ENCODE measurements around the gene DMD. TPM values are rescaled to one million over a fixed set of nuclear protein-coding genes. Genes with fewer than 3 reads are reported as not detected.
"Not testable (repeated sequence)": the region's sequence is repeated elsewhere in the genome, so short reads cannot be mapped to it uniquely, and the experiment has no call there.

The DMD gene
- total RNA-seq, 2 experiments from 2014 or later, result 0.20 to 0.47 TPM

DNA sequence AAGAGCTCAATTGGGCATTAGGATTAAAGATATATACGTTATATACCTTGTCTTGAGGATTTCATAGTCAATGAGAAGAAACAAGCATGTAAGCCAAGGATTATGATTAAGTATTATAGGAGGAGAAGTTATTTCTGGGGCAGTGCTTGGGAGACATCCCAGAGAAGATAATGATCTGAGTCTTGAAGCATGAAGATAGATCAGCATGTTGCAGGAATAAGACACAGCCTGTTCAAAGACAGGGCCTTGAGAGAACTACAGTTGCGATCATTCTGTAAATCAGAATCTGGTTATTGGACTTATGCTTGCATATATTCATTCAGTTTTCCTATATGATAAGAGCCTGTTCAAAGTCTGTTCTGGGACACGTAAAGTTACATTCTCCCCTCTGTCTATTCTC is 1277.3 kb downstream of the DMD start:
- no peak overlapping the region for H3K4me3 ChIP-seq (ENCODE audit: low read length)
- no peaks in the 10 kb centered on the region for H3K4me1 ChIP-seq (ENCODE audit: insufficient read depth, low read length)
- no peak overlapping the region for H3K4me3 Mint-ChIP-seq
- H3K27ac Mint-ChIP-seq, result no peak overlapping the region
- H3K27me3 ChIP-seq (ENCODE audit: control insufficient read depth in 1 of 2, insufficient read depth in 2 of 2, low read length in 2 of 2), result no peaks in the 10 kb centered on the region
- DNase-seq, result no peak
- no peaks in the 10 kb centered on the region for H3K36me3 ChIP-seq (ENCODE audit: insufficient read depth, low read length)
- no peaks in the 10 kb centered on the region for H3K27me3 Mint-ChIP-seq
- no peaks in the 10 kb centered on the region for H3K9me3 ChIP-seq (ENCODE audit: control insufficient read depth in 1 of 2, insufficient read depth in 1 of 2, low read length in 2 of 2)
- no peaks in the 10 kb centered on the region for H3K9me3 Mint-ChIP-seq
- ATAC-seq (ENCODE audit: poor library complexity), result no peak
- no peaks in the 10 kb centered on the region for H3K4me1 Mint-ChIP-seq (ENCODE audit: low read depth)
- H3K36me3 Mint-ChIP-seq (ENCODE audit: low read depth), result no peaks in the 10 kb centered on the region
- intact Hi-C loops (cut with DNase I, micrococcal nuclease), result no loop called here
- ChIA-PET POLR2A (no interaction called here), CTCF (no interaction called here)
- no peak for TF ChIP-seq CTCF (IDR thresholded peaks at IDR 0.05)
- H3K27ac ChIP-seq (ENCODE audit: low read depth in 1 of 2, low read length in 2 of 2), result no peak overlapping the region

GRCh38 chrX:31932769-31933168 is 1278.6 kb downstream of the DMD start:
- Histone ChIP-seq H3K36me3 (ENCODE audit: insufficient read depth, low read length) (no peaks in the 10 kb centered on the region), H3K4me1 (ENCODE audit: insufficient read depth, low read length) (no peaks in the 10 kb centered on the region), H3K9me3 (ENCODE audit: control insufficient read depth in 1 of 2, insufficient read depth in 1 of 2, low read length in 2 of 2) (no peaks in the 10 kb centered on the region), H3K27me3 (ENCODE audit: control insufficient read depth in 1 of 2, insufficient read depth in 2 of 2, low read length in 2 of 2) (no peaks in the 10 kb centered on the region), H3K4me3 (ENCODE audit: low read length) (no peak overlapping the region), H3K27ac (ENCODE audit: low read depth in 1 of 2, low read length in 2 of 2) (no peak overlapping the region)
- Mint-ChIP-seq H3K4me1 (ENCODE audit: low read depth) (no peaks in the 10 kb centered on the region), H3K27ac (no peak overlapping the region), H3K36me3 (ENCODE audit: low read depth) (no peaks in the 10 kb centered on the region), H3K4me3 (no peak overlapping the region), H3K27me3 (no peaks in the 10 kb centered on the region), H3K9me3 (no peaks in the 10 kb centered on the region)
- POLR2A ChIA-PET, result no interaction called here
- CTCF ChIA-PET, result no interaction called here
- no peak for DNase-seq
- no peak for TF ChIP-seq CTCF (IDR thresholded peaks at IDR 0.05)
- no peak for ATAC-seq (ENCODE audit: poor library complexity)
- intact Hi-C loops (cut with DNase I, micrococcal nuclease), result no loop called here

DNA sequence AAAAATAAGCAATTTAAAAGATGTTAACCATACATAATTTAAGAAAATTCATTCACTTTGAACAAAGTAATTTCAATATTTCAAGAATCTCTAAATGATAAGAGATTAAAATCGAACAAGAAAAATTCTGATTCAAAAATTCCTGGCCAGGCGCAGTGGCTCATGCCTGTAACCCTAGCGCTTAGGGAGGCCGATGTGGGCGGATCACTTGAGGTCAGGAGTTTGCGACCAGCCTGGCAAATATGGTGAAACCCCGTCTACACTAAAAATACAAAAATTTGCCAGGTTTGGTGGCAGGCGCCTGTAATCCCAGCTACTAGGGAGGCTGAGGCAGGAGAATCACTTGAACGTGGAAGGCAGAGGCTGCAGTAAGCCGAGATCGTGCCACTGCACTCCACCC is 1279.0 kb downstream of the DMD start:
- H3K4me1 Mint-ChIP-seq (ENCODE audit: low read depth); H3K4me1 ChIP-seq (ENCODE audit: insufficient read depth, low read length); H3K4me3 ChIP-seq (ENCODE audit: low read length); H3K27ac ChIP-seq (ENCODE audit: low read depth in 1 of 2, low read length in 2 of 2); H3K4me3 Mint-ChIP-seq; ATAC-seq (ENCODE audit: poor library complexity); DNase-seq; H3K36me3 Mint-ChIP-seq (ENCODE audit: low read depth); intact Hi-C loops (cut with DNase I, micrococcal nuclease); H3K9me3 ChIP-seq (ENCODE audit: control insufficient read depth in 1 of 2, insufficient read depth in 1 of 2, low read length in 2 of 2); H3K27ac Mint-ChIP-seq; POLR2A ChIA-PET; H3K36me3 ChIP-seq (ENCODE audit: insufficient read depth, low read length); H3K27me3 ChIP-seq (ENCODE audit: control insufficient read depth in 1 of 2, insufficient read depth in 2 of 2, low read length in 2 of 2); H3K9me3 Mint-ChIP-seq; CTCF ChIA-PET; H3K27me3 Mint-ChIP-seq: not testable (repeated sequence)

DNA sequence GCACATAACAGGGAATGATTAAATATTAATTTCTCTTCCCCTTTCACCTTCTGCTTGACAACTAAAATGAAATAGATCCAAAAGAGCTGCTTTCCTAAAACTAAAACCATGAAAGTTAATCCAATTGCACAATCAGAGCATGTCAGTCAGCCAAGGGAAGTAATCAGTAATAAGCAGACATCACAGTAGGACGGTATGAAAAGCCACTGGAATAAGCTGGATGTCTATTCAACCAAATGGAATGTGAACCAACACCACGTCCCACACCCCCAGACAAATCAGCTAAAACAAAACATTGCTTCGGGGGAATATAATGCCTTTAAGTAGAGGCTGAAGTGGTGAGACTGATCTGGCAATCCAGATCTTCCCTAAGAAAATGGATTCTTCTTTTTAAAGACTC is 1280.1 kb downstream of the DMD start:
- H3K36me3 Mint-ChIP-seq (ENCODE audit: low read depth), result no peaks in the 10 kb centered on the region
- no peak for ATAC-seq (ENCODE audit: poor library complexity)
- TF ChIP-seq CTCF (IDR thresholded peaks at IDR 0.05), result no peak
- POLR2A ChIA-PET, result no interaction called here
- no peaks in the 10 kb centered on the region for H3K4me1 Mint-ChIP-seq (ENCODE audit: low read depth)
- no peaks in the 10 kb centered on the region for H3K27me3 ChIP-seq (ENCODE audit: control insufficient read depth in 1 of 2, insufficient read depth in 2 of 2, low read length in 2 of 2)
- H3K27ac ChIP-seq (ENCODE audit: low read depth in 1 of 2, low read length in 2 of 2), result no peak overlapping the region
- CTCF ChIA-PET, result no interaction called here
- H3K9me3 Mint-ChIP-seq, result no peaks in the 10 kb centered on the region
- no peaks in the 10 kb centered on the region for H3K27me3 Mint-ChIP-seq
- DNase-seq, result no peak
- H3K9me3 ChIP-seq (ENCODE audit: control insufficient read depth in 1 of 2, insufficient read depth in 1 of 2, low read length in 2 of 2), result no peaks in the 10 kb centered on the region
- H3K36me3 ChIP-seq (ENCODE audit: insufficient read depth, low read length), result no peaks in the 10 kb centered on the region
- H3K4me3 Mint-ChIP-seq, result no peak overlapping the region
- H3K4me1 ChIP-seq (ENCODE audit: insufficient read depth, low read length), result no peaks in the 10 kb centered on the region
- intact Hi-C loops (cut with DNase I, micrococcal nuclease), result no loop called here
- H3K4me3 ChIP-seq (ENCODE audit: low read length), result no peak overlapping the region
- H3K27ac Mint-ChIP-seq, result no peak overlapping the region

Data from CD4-positive, alpha-beta T cell (primary cell).